HepG2 (cell line): ENCODE measurements around the gene KCTD6. TPM values are rescaled to one million over a fixed set of nuclear protein-coding genes. Genes with fewer than 3 reads are reported as not detected.

Experiments used
- ATAC-seq: fragments of 200-7000 bp; cut with Tn5 transposase; 3 replicates; pipeline ENCODE4 v1.9.1; 2020; ENCODE audit warnings: mild to moderate bottlenecking, moderate library complexity
- BruUV-seq: library from RNA; stranded (reverse); fragments of 400-500 nt; replicated peaks from 2 replicates; lab custom pipeline; 2021; lab: Mats Ljungman, UMichigan
- CTCF ChIA-PET: fragments of 300-600 bp; formaldehyde crosslinking; extraction: SDS; loops from one replicate; lab custom pipeline; 2021; ENCODE audit warnings: low total read pairs, inconsistent platforms, low intra/inter-chr PET ratio; lab: Yijun Ruan, JAX
- POLR2A ChIA-PET: fragments of 350-600 bp; sonication (Branson Sonifier 250); formaldehyde crosslinking; loops from one replicate; lab custom pipeline; 2020; ENCODE audit warnings: antibody characterized with exemption, inconsistent platforms; lab: Yijun Ruan, JAX
- DNase-seq: peaks from one replicate; pipeline ENCODE4 v3.0.0-alpha.2; 2015; ENCODE audit warnings: low spot score
- FAIRE-seq: peaks from 3 replicates; lab custom pipeline; 2011; peaks lifted over from hg19 to GRCh38; lab: Jason Lieb, UNC
- H2AFZ ChIP-seq: one replicate; pipeline ENCODE4 v1.6.1; 2011; ENCODE audit warnings: low read length, inconsistent platforms
- H3K27ac ChIP-seq: fragments of 300-600 bp; 3 replicates; pipeline ENCODE4 v1.8.0; 2011; ENCODE audit warnings: mixed run types, mild to moderate bottlenecking, mixed read lengths, low read length, inconsistent platforms; ENCODE audit not compliant: insufficient read depth; ENCODE audit errors: extremely low read length
- H3K27me3 ChIP-seq, 2 experiments: fragments of 200-600 bp in 1 of 2; 2 replicates in 1 of 2; 3 replicates in 1 of 2; pipeline versions ENCODE4 v1.6.0 to v1.8.0; 2011; ENCODE audit warnings: low read length in 2 of 2, mild to moderate bottlenecking in 2 of 2, moderate library complexity in 2 of 2, inconsistent platforms in 1 of 2; ENCODE audit not compliant: insufficient read depth in 2 of 2, control insufficient read depth in 1 of 2
- H3K36me3 ChIP-seq, 2 experiments: fragments of 200-600 bp in 1 of 2; replicated peaks in 1 of 2; 2 replicates in 1 of 2; 3 replicates in 1 of 2; pipeline versions ENCODE4 v1.5.1 to v1.8.0; 2011; ENCODE audit warnings: low read length in 2 of 2, inconsistent platforms in 1 of 2; ENCODE audit not compliant: insufficient read depth in 2 of 2, control insufficient read depth in 1 of 2
- H3K4me1 ChIP-seq: 2 replicates; pipeline ENCODE4 v1.5.1; 2012; ENCODE audit warnings: low read length, inconsistent platforms; ENCODE audit not compliant: insufficient read depth
- H3K4me2 ChIP-seq: 2 replicates; pipeline ENCODE4 v1.6.0; 2011; ENCODE audit warnings: low read depth, low read length, inconsistent platforms
- H3K4me3 ChIP-seq, 3 experiments: fragments of 200-600 bp in 1 of 3; sonication (generic), shearing (Covaris generic) in 1 of 3; replicated peaks in 1 of 3; 2 replicates each; pipeline ENCODE4 v1.5.1; 2011 to 2016; ENCODE audit warnings: low read length in 3 of 3, inconsistent platforms in 2 of 3, low read depth in 2 of 3, mild to moderate bottlenecking in 2 of 3, control low read depth in 1 of 3, mixed read lengths in 1 of 3; ENCODE audit not compliant: insufficient read depth in 1 of 3
- H3K79me2 ChIP-seq: one replicate; pipeline ENCODE4 v1.6.1; 2011; ENCODE audit warnings: low read length, inconsistent platforms; ENCODE audit not compliant: insufficient read depth
- H3K9ac ChIP-seq: 2 replicates; pipeline ENCODE4 v1.6.0; 2011; ENCODE audit warnings: mild to moderate bottlenecking, low read depth, low read length, inconsistent platforms; ENCODE audit not compliant: insufficient read depth
- H3K9me3 ChIP-seq: 2 replicates; pipeline ENCODE4 v1.5.1; 2012; ENCODE audit warnings: mild to moderate bottlenecking, low read length
- H4K20me1 ChIP-seq: 2 replicates; pipeline ENCODE4 v1.6.0; 2011; ENCODE audit warnings: inconsistent platforms, mild to moderate bottlenecking, low read length, moderate library complexity; ENCODE audit not compliant: insufficient read depth
- BORCS8-MEF2B ChIP-seq: sonication (generic); formaldehyde crosslinking; IDR thresholded peaks from 2 replicates; pipeline ENCODE4 v1.8.0; 2022; ENCODE audit warnings: mild to moderate bottlenecking, missing genetic modification reagents
- EEA1 ChIP-seq: sonication (generic); formaldehyde crosslinking; IDR thresholded peaks from 2 replicates; pipeline ENCODE4 v1.5.1; 2020; ENCODE audit warnings: mild to moderate bottlenecking, missing genetic modification reagents, borderline replicate concordance
- MAZ ChIP-seq, 2 experiments: sonication (generic) in 1 of 2; formaldehyde crosslinking in 1 of 2; IDR thresholded peaks; 2 replicates each; pipeline versions ENCODE4 v1.5.0 to v1.6.1; 2012 to 2020; ENCODE audit warnings: low read depth in 2 of 2, mild to moderate bottlenecking in 2 of 2, borderline replicate concordance in 1 of 2, improper control_type of control experiment in 1 of 2, low read length in 1 of 2, missing genetic modification reagents in 1 of 2, moderate library complexity in 1 of 2
- MXD4 ChIP-seq: IDR thresholded peaks from 2 replicates; pipeline ENCODE4 v1.6.1; 2016; ENCODE audit warnings: mild to moderate bottlenecking, missing biosample characterization, missing genetic modification reagents
- REPIN1 ChIP-seq: sonication (generic); formaldehyde crosslinking; IDR thresholded peaks from 2 replicates; pipeline ENCODE4 v1.8.0; 2022; ENCODE audit warnings: missing genetic modification reagents, low read depth, mild to moderate bottlenecking, borderline replicate concordance
- RFXANK ChIP-seq: IDR thresholded peaks from 2 replicates; pipeline ENCODE4 v1.6.1; 2016
- SOX13 ChIP-seq, 3 experiments: fragments of 450-650 bp in 1 of 3; sonication (generic) in 1 of 3; formaldehyde crosslinking in 1 of 3; IDR thresholded peaks in 2 of 3; conservative IDR thresholded peaks in 1 of 3; 2 replicates each; pipeline versions ENCODE4 v1.5.0 to v1.6.1; 2016 to 2020; ENCODE audit warnings: antibody characterized with exemption in 1 of 3, mild to moderate bottlenecking in 1 of 3, missing compliant biosample characterization in 1 of 3, missing genetic modification reagents in 1 of 3, moderate library complexity in 1 of 3
- ZMYM2 ChIP-seq: sonication (generic); formaldehyde crosslinking; IDR thresholded peaks from 2 replicates; pipeline ENCODE4 v1.8.0; 2022; ENCODE audit warnings: mild to moderate bottlenecking, missing genetic modification reagents
- ZNF552 ChIP-seq: sonication (generic); formaldehyde crosslinking; IDR thresholded peaks from 2 replicates; pipeline ENCODE4 v1.9.0; 2022; ENCODE audit warnings: missing genetic modification reagents, mild to moderate bottlenecking, borderline replicate concordance
- ZNF660 ChIP-seq: sonication (generic); formaldehyde crosslinking; IDR thresholded peaks from 2 replicates; pipeline ENCODE4 v1.5.1; 2020; ENCODE audit warnings: mild to moderate bottlenecking, low read depth, missing genetic modification reagents, borderline replicate concordance
- WGBS: methylation state at CpG from one replicate; pipeline ENCODE4 v1.1.6; 2017; ENCODE audit warnings: low lambda C conversion rate; 5-methylcytosine and 5-hydroxymethylcytosine counted together
- in situ Hi-C: cut with HindIII; loops from 2 replicates; pipeline ENCODE4 v1.10.0; 2017; ENCODE audit warnings: low pct_unique_long_range_greater_than_20kb; ENCODE audit not compliant: extremely low pct_ligation_motif_present
- intact Hi-C: fragments of 100-400 bp; cut with micrococcal nuclease; formaldehyde crosslinking; loops from one replicate; pipeline ENCODE4 v1.10.0; 2022; ENCODE audit not compliant: unreplicated experiment
- polyA plus RNA-seq, 8 experiments: library from polyadenylated mRNA; depleted of rRNA in 3 of 8; stranded (reverse) in 7 of 8; unstranded in 1 of 8; fragments of >200 nt; fragmentation: Illumina TruSeq in 4 of 8; extraction: Trizol in 4 of 8; gene quantifications; 2 replicates each; pipeline versions ENCODE4 v1.2.1 to v1.2.3, GENCODE V29; 2011 to 2016; ENCODE audit warnings: low read depth in 4 of 8, missing spikeins in 1 of 8, mixed read lengths in 1 of 8; ENCODE audit not compliant: insufficient read depth in 1 of 8
- total RNA-seq, 5 experiments: library from RNA; depleted of rRNA; stranded (reverse); fragments of >200 nt; fragmentation: Illumina TruSeq; extraction: Trizol; gene quantifications; 2 replicates each; pipeline ENCODE4 v1.2.3, GENCODE V29; 2016; ENCODE audit warnings: low read depth in 1 of 5

KCTD6 gene
- total and polyA plus RNA-seq, 2 of the 13 experiments (the other 11 are each of a cell fraction or from before 2014, with no cell fraction given) = 13.4 to 14.2 TPM

GRCh38 chr3:58469096-58469495 lies 22.8 kb upstream of the KCTD6 start:
- Histone ChIP-seq H3K4me2 (no peak overlapping the region), H3K36me3 (no peaks in the 10 kb centered on the region), H3K27ac (no peak overlapping the region), H3K9ac (no peak overlapping the region), H3K79me2 (no peaks in the 10 kb centered on the region), H3K4me1 (peaks cover 52% of the 10 kb centered on the region), H3K9me3 (no peaks in the 10 kb centered on the region), H4K20me1 (no peaks in the 10 kb centered on the region), H3K27me3 (no peaks in the 10 kb centered on the region), H3K4me3 (no peak overlapping the region), H2AFZ (no peak overlapping the region)
- no peak for FAIRE-seq
- BruUV-seq = no TSS peak
- 88% methylated on average over 4 of the region's 4 CpGs for WGBS
- no peak for DNase-seq
- intact Hi-C loops (no loop called here), in situ Hi-C loops (no loop called here)
- POLR2A ChIA-PET = interaction anchor here (2.7 kb wide), 1 partner anchor 57 kb away, joined by 10 read pairs; no protein-coding TSS in a partner anchor
- TF ChIP-seq ZNF552 (CRISPR knock-in tag) = no peak
- TF ChIP-seq MXD4 (CRISPR knock-in tag) = no peak
- TF ChIP-seq ZNF660 (CRISPR knock-in tag) = no peak
- no peak for TF ChIP-seq SOX13 (IDR thresholded peaks at IDR 0.05)
- no peak for TF ChIP-seq SOX13 (CRISPR knock-in tag; conservative IDR thresholded peaks at IDR 0.05 in 1 of 2, IDR thresholded peaks at IDR 0.05 in 1 of 2)
- no peak for TF ChIP-seq BORCS8-MEF2B
- TF ChIP-seq RFXANK (CRISPR knock-in tag) = no peak
- no peak for TF ChIP-seq EEA1 (CRISPR knock-in tag)
- no peak for TF ChIP-seq ZMYM2 (CRISPR knock-in tag)
- no peak for TF ChIP-seq REPIN1
- no peak for TF ChIP-seq MAZ (IDR thresholded peaks at IDR 0.05; ENCODE audit: borderline replicate concordance, low read depth, low read length)
- TF ChIP-seq MAZ (CRISPR knock-in tag; IDR thresholded peaks at IDR 0.05; ENCODE audit: low read depth) = no peak
- no peak for ATAC-seq
- CTCF ChIA-PET = no interaction called here
